Gastroesophageal sphincter (tissue), 3 donors: ENCODE results near the gene GALNT9.

Experiments
- CTCF ChIP-seq, 4 experiments: fragments of 200-600 bp in 2 of 4; fragments of 450-650 bp in 2 of 4; sonication (generic) in 1 of 4; IDR thresholded peaks; one replicate each; pipeline ENCODE4 v1.5.1; 2017 to 2019; ENCODE audit warnings: antibody characterized with exemption in 4 of 4, mild to moderate bottlenecking in 2 of 4, moderate library complexity in 2 of 4
- POLR2A ChIP-seq, 2 donors: fragments of 450-650 bp; IDR thresholded peaks; one replicate each; pipeline ENCODE4 v1.6.1; 2017; ENCODE audit warnings: antibody characterized with exemption in 2 of 2, mild to moderate bottlenecking in 2 of 2, moderate library complexity in 1 of 2

DNA sequence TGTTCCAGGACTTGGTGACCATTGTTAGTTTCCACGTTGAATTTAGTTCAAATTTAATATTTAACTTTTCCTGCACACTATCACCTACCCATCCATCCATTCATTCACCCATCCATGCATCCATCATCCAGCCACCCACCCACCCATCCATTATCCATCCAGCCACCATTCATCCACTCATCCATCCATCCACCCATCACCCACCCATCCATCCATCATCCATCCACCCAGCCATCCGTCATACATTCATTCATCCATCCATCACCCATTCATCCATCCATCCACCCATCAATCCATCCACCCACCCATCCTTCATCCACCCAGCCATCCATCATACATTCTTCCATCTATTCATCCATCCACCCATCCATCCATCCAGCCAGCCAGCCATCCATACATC, 163.3 kb downstream of the GALNT9 start:
- TF ChIP-seq CTCF (IDR thresholded peaks at IDR 0.05) (no peak), POLR2A (IDR thresholded peaks at IDR 0.05) (no peak)
